Left kidney (tissue), 2 donors: ENCODE measurements around the gene PPP1R13B. TPM values are rescaled to one million over a fixed set of nuclear protein-coding genes. Genes with fewer than 3 reads are reported as not detected.

ENCODE experiments used
- DNase-seq: peaks from one replicate; pipeline ENCODE4 v3.0.0-alpha.2; 2013
- polyA plus RNA-seq: library from polyadenylated mRNA; unstranded; fragments of 120-200 nt; gene quantifications from one replicate; pipeline ENCODE4 v1.2.1, GENCODE V29; 2013; ENCODE audit not compliant: insufficient read length

The PPP1R13B gene
- polyA plus RNA-seq, 1 donor = 44.3 TPM

- DNase-seq = no peak
Measured at GRCh38 chr14:103714063-103714724, 133.2 kb downstream of the PPP1R13B start.

GRCh38 chr14:103713304-103714062 lies 133.9 kb downstream of the PPP1R13B start:
- DNase-seq = no peak

GRCh38 chr14:103712633-103713247 lies 134.6 kb downstream of the PPP1R13B start:
- no peak for DNase-seq

GRCh38 chr14:103711516-103712431 lies 135.6 kb downstream of the PPP1R13B start:
- DNase-seq = no peak

GRCh38 chr14:103710771-103711377 lies 136.5 kb downstream of the PPP1R13B start:
- no peak for DNase-seq

- no peak for DNase-seq
Measured at GRCh38 chr14:103709814-103710213, 137.6 kb downstream of the PPP1R13B start.

- no peak for DNase-seq
Measured at GRCh38 chr14:103708750-103709187, 138.6 kb downstream of the PPP1R13B start.

GRCh38 chr14:103707329-103708263 lies 139.8 kb downstream of the PPP1R13B start:
- no peak for DNase-seq

- DNase-seq = no peak
Measured at GRCh38 chr14:103706551-103707328, 140.6 kb downstream of the PPP1R13B start.

- DNase-seq = no peak
Measured at GRCh38 chr14:103705504-103706284, 141.7 kb downstream of the PPP1R13B start.

GRCh38 chr14:103705118-103705503 lies 142.3 kb downstream of the PPP1R13B start:
- no peak for DNase-seq

- no peak for DNase-seq
Measured at GRCh38 chr14:103704708-103705107, 142.7 kb downstream of the PPP1R13B start.

GRCh38 chr14:103703433-103704385 lies 143.7 kb downstream of the PPP1R13B start:
- DNase-seq = no peak

GRCh38 chr14:103702497-103703432 lies 144.6 kb downstream of the PPP1R13B start:
- no peak for DNase-seq

GRCh38 chr14:103702095-103702494 lies 145.3 kb downstream of the PPP1R13B start:
- no peak for DNase-seq

- no peak for DNase-seq
Measured at GRCh38 chr14:103700753-103701490, 146.5 kb downstream of the PPP1R13B start.
